NCI-H2227 (cell line): Measurements from ENCODE around the gene CAV2.

Source experiments
- DNase-seq: peaks from one replicate; lab custom pipeline; 2025; ENCODE audit not compliant: unreplicated experiment; lab: John Stamatoyannopoulos, UW

The CAV2 gene

DNA sequence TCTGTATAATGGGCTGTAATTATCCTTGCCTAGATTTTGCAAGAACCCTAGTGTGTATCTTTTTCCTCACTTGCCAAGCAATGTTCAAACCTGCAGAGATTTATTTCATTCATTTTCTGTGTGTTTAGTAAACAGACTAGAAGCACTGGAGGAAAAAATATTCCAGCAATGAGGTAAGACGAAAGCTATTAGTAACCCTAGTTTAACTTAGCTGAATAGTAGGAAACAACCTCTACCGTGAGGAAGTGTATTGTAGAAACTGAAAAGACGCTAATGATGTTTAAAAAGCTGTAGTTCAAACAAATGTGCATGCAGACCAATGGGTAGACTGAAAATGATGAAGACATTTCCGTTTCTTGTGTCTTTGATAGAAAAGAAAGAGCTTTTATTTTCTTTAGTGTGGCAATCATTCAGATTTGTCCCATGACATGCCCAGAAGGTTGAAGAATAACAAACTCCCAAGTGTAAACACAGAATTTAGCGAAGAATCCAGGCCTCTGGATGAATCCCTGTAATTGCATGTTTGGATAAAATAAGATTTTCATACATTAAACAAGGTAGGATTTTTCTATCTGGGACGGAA lies 46.0 kb downstream of the CAV2 start:
- DNase-seq = no peak

GRCh38 chr7:116546054-116546453 lies 46.5 kb downstream of the CAV2 start:
- DNase-seq = no peak

DNA sequence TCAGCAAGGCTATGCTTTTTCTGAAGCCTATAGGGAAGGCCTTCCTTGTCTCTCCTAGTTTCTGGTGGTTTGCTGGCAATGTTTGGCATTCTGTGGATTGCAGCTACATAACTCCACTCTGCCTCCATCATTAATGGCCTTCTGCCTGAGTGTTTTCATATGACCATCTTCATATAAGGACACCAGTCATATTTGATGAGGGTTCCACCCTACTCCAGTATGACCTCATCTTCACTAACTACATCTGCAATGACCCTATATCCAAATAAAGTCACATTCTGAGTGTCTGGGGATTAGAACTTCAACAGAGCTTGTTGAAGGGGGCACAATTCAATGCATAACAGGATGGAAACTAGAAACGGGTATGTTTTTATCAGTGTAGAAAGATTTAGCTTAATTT lies 47.4 kb downstream of the CAV2 start:
- DNase-seq = no peak

DNA sequence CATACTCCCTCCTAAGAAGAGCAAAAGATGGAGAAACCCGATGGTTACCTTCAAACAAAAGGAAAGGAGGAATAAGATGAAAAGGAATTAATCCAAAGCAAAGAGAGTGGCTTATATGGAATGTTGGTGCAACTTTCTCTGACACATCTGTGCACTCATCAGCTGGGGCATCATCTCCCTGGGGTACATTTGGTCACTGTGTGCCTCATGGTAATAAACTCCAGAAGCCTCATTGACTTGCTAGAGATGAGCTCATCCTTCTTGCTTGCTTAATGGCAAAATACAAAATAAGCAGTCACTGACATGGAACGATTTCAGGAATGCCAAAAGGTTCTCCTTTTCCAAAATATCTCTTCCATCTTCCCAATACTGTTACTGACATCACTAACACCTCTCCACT lies 47.8 kb downstream of the CAV2 start:
- DNase-seq = no peak

GRCh38 chr7:116548506-116548905 lies 49.0 kb downstream of the CAV2 start:
- DNase-seq = no peak

GRCh38 chr7:116549370-116549769 lies 49.8 kb downstream of the CAV2 start:
- DNase-seq = no peak

DNA sequence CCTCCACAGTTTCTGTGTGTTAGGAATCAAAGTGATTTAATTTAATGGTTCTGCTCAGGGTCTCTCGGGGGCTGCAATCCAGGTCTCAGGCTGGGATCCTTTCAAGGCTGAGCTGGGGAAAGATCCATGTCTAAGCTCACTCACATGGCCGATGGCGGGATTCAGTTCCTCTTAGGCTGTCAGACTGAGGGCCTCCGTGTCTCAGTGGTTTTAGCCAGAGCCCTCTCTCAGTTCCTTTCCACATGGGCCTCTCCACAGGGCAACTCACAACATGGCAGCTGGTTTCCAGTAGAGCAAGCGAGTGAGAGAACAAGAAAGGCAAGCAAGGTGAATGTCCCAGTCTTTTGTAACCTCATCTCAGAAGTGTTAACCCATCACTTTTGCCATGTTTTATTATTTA lies 52.2 kb downstream of the CAV2 start:
- no peak for DNase-seq

GRCh38 chr7:116552602-116553001 lies 53.1 kb downstream of the CAV2 start:
- no peak for DNase-seq

DNA sequence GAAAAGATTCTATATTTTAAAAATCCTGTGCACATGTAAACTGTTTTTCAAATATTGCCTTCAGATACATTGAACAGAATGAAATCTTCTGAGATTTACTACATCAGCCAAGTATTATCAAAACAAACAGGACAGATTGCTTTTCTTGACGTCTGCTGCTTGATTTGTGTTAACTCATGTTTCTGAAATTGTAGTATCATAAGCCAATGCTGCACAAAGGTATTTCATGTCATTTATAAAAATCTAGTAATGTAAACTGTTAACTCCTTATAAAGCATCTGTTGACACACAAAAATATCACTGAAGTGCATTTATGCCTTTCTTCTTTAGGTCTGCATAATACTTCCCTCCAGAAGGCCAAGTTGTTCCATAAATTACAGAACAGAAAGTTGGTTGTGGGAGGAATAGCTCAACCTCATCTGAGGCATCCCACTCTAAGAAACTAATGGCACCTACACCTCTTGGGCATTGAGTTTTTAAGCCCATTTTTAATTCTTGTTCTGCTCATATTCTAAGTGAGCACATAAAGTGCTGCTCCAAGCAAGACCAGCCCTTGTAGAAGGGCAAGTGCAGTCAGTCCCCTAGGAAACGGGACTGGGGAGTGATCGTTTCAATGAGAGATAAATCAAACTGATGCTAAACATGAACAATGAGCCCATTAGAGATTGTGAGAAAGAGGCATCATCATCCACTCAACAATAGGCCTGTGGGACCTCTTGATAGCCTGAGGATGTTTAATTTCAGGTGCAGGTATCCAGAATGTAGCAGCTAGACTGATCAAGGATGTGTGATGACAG lies 53.8 kb downstream of the CAV2 start:
- no peak for DNase-seq

DNA sequence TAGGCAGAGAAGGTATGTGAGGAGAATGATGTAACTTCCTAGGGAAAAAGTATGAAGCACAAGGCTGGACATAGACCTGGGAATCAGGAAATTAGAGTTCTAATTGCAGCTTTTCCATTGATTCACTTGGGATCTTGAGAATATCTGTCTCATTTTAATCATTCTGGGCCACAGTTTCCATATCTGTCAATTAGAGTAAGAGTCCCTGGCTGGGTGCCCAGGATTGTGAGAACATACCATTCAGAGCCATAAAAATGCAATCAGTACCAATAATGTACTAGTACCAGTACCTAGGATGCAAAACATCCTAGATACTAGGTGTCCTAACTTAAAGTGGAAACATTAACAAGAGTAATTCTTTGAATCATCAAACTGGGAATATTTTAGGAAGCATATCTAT lies 54.9 kb downstream of the CAV2 start:
- DNase-seq = no peak

DNA sequence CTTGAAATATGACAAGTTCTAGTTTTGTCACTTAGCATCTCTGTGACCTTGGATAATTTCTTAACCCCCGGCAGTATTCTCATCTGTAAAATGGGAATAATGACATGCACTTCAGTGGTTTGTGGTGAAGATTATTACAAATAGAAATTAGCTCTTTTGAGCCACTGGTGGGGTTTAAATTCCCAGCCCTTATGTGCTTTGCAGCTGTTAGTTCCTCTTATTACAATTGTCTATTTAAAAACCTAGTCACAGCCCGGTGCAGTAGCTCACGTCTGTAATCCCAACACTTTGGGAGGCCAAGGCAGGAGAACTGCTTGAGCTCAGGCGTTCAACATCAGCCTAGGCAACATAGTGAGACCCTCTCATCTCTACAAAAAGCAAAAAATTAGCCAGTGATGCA lies 55.4 kb downstream of the CAV2 start:
- no peak for DNase-seq

GRCh38 chr7:116557066-116557585 lies 57.6 kb downstream of the CAV2 start:
- no peak for DNase-seq

DNA sequence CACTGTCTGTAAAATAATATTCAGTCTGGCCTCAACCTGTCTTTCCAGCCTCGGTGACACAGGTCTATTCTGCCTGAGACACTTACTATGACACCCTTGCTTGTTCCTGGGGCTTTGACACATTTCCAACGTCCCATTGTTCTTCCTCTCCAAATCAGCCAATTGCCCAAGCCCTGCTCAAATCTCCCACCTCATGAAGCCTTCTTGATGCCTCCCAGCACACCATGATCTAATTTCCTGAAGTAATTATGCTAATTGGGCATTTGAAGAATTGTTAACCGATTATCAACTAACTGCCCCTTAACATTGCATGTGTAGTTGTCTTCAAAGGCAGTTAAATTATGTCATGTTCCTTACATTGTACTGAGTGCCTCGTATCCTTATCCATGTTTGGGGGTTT lies 58.4 kb downstream of the CAV2 start:
- no peak for DNase-seq
